Ovary (tissue), 9 donors: ENCODE results near the gene HIBCH. TPM values are rescaled to one million over a fixed set of nuclear protein-coding genes. Genes with fewer than 3 reads are reported as not detected.

Experiments used
- DNase-seq, 5 donors: peaks; one replicate each; pipeline ENCODE4 v3.0.0-alpha.2; 2019 to 2020
- H3K27ac ChIP-seq, 2 donors: fragments of 200-600 bp; one replicate each; pipeline versions ENCODE4 v1.5.1 to v1.8.0; 2019 to 2022
- H3K27me3 ChIP-seq: fragments of 200-600 bp; one replicate; pipeline ENCODE4 v1.8.0; 2022
- H3K36me3 ChIP-seq: fragments of 200-600 bp; sonication (generic); one replicate; pipeline ENCODE4 v1.5.1; 2019
- H3K4me1 ChIP-seq: one replicate; pipeline ENCODE4 v1.8.1; 2013; ENCODE audit warnings: mild to moderate bottlenecking, moderate library complexity; ENCODE audit not compliant: insufficient read depth
- H3K4me3 ChIP-seq: fragments of 200-600 bp; sonication (generic); one replicate; pipeline ENCODE4 v1.5.1; 2017
- H3K9me3 ChIP-seq, 2 donors: fragments of 200-600 bp in 1 of 2; sonication (generic) in 1 of 2; one replicate each; pipeline versions ENCODE4 v1.5.1 to v1.8.1; 2013 to 2019; ENCODE audit warnings: mild to moderate bottlenecking in 1 of 2, moderate library complexity in 1 of 2
- CTCF ChIP-seq, 3 donors: fragments of 450-650 bp in 2 of 3; fragments of 200-600 bp in 1 of 3; IDR thresholded peaks; one replicate each; pipeline versions ENCODE4 v1.5.1 to v1.8.0; 2016 to 2022; ENCODE audit warnings: antibody characterized with exemption in 3 of 3, mild to moderate bottlenecking in 1 of 3
- EP300 ChIP-seq: sonication (generic); formaldehyde crosslinking; IDR thresholded peaks from one replicate; pipeline ENCODE4 v1.6.1; 2017; ENCODE audit warnings: antibody characterized with exemption
- POLR2A ChIP-seq: fragments of 450-650 bp; IDR thresholded peaks from one replicate; pipeline ENCODE4 v1.6.1; 2017; ENCODE audit warnings: antibody characterized with exemption, mild to moderate bottlenecking, moderate library complexity
- WGBS, 3 donors: extraction: QIAGEN DNeasy Blood & Tissue Kit in 1 of 3; methylation state at CpG; one replicate each; pipeline versions ENCODE4 v1.1.5 to v1.1.7; 2013 to 2017; 5-methylcytosine and 5-hydroxymethylcytosine counted together
- intact Hi-C, 4 donors: fragments of 100-400 bp; cut with DNase I; formaldehyde crosslinking; loops; one replicate each; pipeline versions ENCODE4 v1.11.0 to v1.15.1; 2022 to 2023
- polyA plus RNA-seq, 2 donors: library from polyadenylated mRNA; stranded (reverse); fragments of 200-250 nt in 1 of 2; fragments of 350-450 nt in 1 of 2; fragmentation: Illumina TruSeq in 1 of 2; extraction: RNeasy Lipid Tissue Mini Kit (QIAGEN cat#74804) in 1 of 2; gene quantifications; one replicate each; pipeline ENCODE4 v1.2.3, GENCODE V29; 2013 to 2014
- total RNA-seq, 7 donors: library from RNA; depleted of rRNA in 2 of 7; stranded (reverse); fragments of >200 nt in 2 of 7; fragmentation: NEBNext Ultra II Directional in 3 of 7; extraction: Animal tissue kit (Norgen Biotek cat#: 25700) in 3 of 7; gene quantifications; one replicate each; pipeline versions ENCODE4 v1.1.0 to v1.2.4, GENCODE V29; 2016 to 2023
- donor health status: DM: no; HTN: no; CAD: no; lungs with moderate emphysema.
- donor health status: DM: no; HTN: no; CAD: no.
- donor health status: Bipolar disorder and iron deficiency.
- donor health status: DM: yes; HTN: yes; CAD: no.
- donor health status: DM: no; HTN: no; CAD: no.
- donor health status: DM: yes; HTN: yes; CAD: no.

The HIBCH gene
- total and polyA plus RNA-seq, 9 donors = 9.7 to 28.4 (median 21.7) TPM

DNA sequence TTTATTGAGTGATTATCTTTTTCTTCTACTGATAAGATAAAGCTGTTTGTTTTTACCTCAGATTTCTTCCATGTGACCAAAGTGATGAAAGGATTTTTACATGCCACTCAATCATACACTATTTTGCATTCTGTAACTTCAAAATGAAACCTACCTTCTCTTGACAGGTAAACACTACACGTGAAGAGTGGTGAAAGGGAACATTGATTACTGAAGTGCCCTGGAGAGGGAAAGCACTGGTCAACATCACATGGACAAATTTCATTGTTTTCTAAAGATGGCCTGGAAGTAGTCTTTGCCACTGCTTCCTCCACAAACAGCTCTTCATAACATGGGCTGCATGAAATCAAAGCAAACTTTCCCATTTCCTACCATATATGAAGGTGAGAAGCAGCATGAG is 120.1 kb downstream of the HIBCH start:
- Histone ChIP-seq H3K36me3 (no peaks in the 10 kb centered on the region), H3K4me1 (no peaks in the 10 kb centered on the region), H3K4me3 (no peak overlapping the region), H3K27me3 (no peaks in the 10 kb centered on the region), H3K27ac (no peak overlapping the region), H3K9me3 (no peaks in the 10 kb centered on the region)
- intact Hi-C loops = no loop called here
- no peak for TF ChIP-seq CTCF (IDR thresholded peaks at IDR 0.05)
- no peak for TF ChIP-seq EP300
- TF ChIP-seq POLR2A = no peak
- WGBS, 3 donors = 88 to 98% (median 97%) methylated on average over 1 of the region's 1 CpG
- no peak for DNase-seq

- intact Hi-C loops = no loop called here
- Histone ChIP-seq H3K9me3 (no peaks in the 10 kb centered on the region), H3K4me3 (no peak overlapping the region), H3K36me3 (no peaks in the 10 kb centered on the region), H3K27me3 (no peaks in the 10 kb centered on the region), H3K4me1 (no peaks in the 10 kb centered on the region), H3K27ac (no peak overlapping the region)
- 73 to 98% (median 73%) methylated on average over 2 of the region's 2 CpGs for WGBS, 3 donors
- no peak for TF ChIP-seq POLR2A
- no peak for TF ChIP-seq CTCF (IDR thresholded peaks at IDR 0.05)
- TF ChIP-seq EP300 = no peak
- no peak for DNase-seq
Measured at GRCh38 chr2:190199109-190199508, 120.5 kb downstream of the HIBCH start.

DNA sequence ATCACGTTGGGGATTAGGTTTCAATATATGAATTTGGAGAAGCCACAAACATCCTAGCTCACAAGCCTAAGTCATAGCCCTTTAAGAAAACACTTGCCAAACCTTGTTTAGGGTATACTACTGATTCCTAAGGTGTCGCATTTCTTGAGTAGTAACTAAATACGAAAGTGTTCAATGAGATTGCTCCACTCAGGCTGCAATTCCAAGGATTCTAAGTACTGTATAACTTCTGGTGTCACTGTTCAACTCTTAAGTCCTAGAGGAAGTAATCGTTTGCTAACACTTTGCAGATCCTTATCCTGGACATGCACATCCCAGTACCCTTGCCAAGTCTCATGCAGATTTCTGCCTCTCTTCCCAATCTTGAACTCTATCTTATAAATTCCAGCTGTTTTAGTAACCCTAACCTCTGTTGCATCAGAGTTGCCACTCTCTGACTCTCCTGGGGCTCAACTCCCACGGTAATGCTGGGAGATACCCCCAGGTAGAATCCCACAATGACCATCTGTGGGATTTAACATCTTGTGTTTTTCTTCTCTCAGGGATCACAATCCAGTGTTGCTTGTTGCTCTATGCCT is 122.4 kb downstream of the HIBCH start:
- intact Hi-C loops = no loop called here
- no peak overlapping the region for H3K27ac ChIP-seq

DNA sequence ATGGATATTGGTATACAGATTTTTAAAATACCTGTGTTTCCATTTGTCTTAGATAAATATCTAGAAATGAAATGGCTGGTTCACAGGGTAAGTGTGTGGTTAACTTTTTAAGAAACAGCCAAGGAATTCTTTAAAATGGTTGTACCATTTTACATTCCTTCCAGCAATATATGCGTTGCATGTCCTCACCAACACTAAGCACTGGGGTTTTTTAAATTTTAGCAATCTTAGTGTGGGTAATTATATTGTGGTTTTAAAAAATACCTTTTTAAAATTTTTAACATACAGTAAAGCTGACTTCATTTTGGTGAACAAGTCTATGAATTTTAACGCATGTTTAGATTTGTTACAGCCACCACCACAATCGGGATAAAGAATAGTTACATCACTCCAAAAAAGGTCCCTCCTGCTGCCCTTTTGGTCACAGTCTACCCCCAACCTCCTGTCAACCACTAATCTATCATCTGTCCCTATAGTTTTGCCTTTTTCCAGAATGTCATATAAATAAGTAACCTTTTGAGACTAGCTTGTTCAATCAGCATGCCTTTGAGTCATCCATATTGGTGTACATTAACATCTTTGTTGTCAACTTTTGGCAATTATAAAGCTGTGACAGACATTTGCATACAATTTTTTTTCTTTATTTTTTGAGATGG is 129.0 kb downstream of the HIBCH start:
- TF ChIP-seq EP300 (no peak), CTCF (IDR thresholded peaks at IDR 0.05) (no peak), POLR2A (no peak)
- intact Hi-C loops = no loop called here
- no peak for DNase-seq
- H3K36me3 ChIP-seq = no peaks in the 10 kb centered on the region
- H3K4me1 ChIP-seq = no peaks in the 10 kb centered on the region
- no peaks in the 10 kb centered on the region for H3K9me3 ChIP-seq
- no peak overlapping the region for H3K4me3 ChIP-seq
- no peak overlapping the region for H3K27ac ChIP-seq
- 94 to 97% (median 95%) methylated on average over 3 of the region's 3 CpGs for WGBS, 3 donors
- H3K27me3 ChIP-seq = no peaks in the 10 kb centered on the region

More for the DNA sequence above, 122.4 kb downstream of the HIBCH start:
- Histone ChIP-seq H3K9me3 (no peaks in the 10 kb centered on the region), H3K27me3 (no peaks in the 10 kb centered on the region), H3K36me3 (no peaks in the 10 kb centered on the region), H3K4me3 (no peak overlapping the region), H3K4me1 (no peaks in the 10 kb centered on the region)
- WGBS, 3 donors = 75 to 83% (median 75%) methylated on average over 5 of the region's 5 CpGs
- TF ChIP-seq POLR2A (no peak), CTCF (IDR thresholded peaks at IDR 0.05) (no peak), EP300 (no peak)
- no peak for DNase-seq
